BJ (cell line): Measurements from ENCODE around the gene NUBPL. TPM values are rescaled to one million over a fixed set of nuclear protein-coding genes. Genes with fewer than 3 reads are reported as not detected.

Source experiments
- CTCF ChIA-PET: fragments of 350-600 bp; formaldehyde crosslinking; extraction: SDS; loops from one replicate; lab custom pipeline; 2021; ENCODE audit warnings: antibody characterized with exemption, inconsistent platforms; lab: Yijun Ruan, JAX
- POLR2A ChIA-PET: fragments of 300-600 bp; sonication (Branson Sonifier 250); formaldehyde crosslinking; extraction: SDS; loops from one replicate; lab custom pipeline; 2021; ENCODE audit warnings: antibody characterized with exemption; lab: Charles Lee
- DNase-seq: peaks from one replicate; pipeline ENCODE4 v3.0.0-alpha.2; 2011; ENCODE audit warnings: low read depth
- H3K27me3 ChIP-seq: 2 replicates; pipeline ENCODE4 v1.6.0; 2011; ENCODE audit warnings: low read length; ENCODE audit not compliant: control insufficient read depth, insufficient read depth
- H3K36me3 ChIP-seq: 2 replicates; pipeline ENCODE4 v1.5.1; 2011; ENCODE audit warnings: low read length; ENCODE audit not compliant: control insufficient read depth, insufficient read depth
- H3K4me3 ChIP-seq: 2 replicates; pipeline ENCODE4 v1.5.1; 2011; ENCODE audit warnings: low read depth, mild to moderate bottlenecking, control low read depth, low read length
- CTCF ChIP-seq: IDR thresholded peaks from 2 replicates; pipeline ENCODE4 v1.5.1; 2011; ENCODE audit warnings: low read depth, mild to moderate bottlenecking, control low read depth, inconsistent platforms, low read length, moderate library complexity; ENCODE audit not compliant: insufficient read depth
- polyA plus RNA-seq: library from polyadenylated mRNA; depleted of rRNA; stranded (reverse); fragments of >200 nt; gene quantifications from 2 replicates; pipeline ENCODE4 v1.2.3, GENCODE V29; 2011

NUBPL gene
- polyA plus RNA-seq, 1 experiment: 3.3 TPM

DNA sequence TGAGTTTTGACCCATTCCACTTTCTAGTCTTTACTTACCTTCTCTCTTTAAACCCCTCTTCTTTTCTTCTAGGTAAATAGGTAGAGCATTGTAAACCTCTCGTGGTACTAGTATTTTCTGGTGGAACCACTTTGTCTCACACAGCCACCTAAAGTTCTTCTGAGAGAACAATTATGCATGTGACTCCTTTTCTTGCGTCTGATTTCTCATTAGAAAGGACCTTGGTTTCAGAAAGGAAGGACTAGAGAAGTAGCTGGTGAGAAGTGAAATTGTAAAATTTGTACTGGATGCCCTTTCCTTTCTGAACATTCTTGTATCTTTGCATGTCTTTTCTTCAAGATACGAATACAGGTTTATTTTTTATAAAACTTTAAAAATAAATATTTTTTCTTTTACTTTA lies 99.0 kb downstream of the NUBPL start:
- POLR2A ChIA-PET: no interaction called here
- DNase-seq: no peak
- Histone ChIP-seq H3K27me3 (no peaks in the 10 kb centered on the region), H3K36me3 (no peaks in the 10 kb centered on the region), H3K4me3 (no peak overlapping the region)
- no peak for TF ChIP-seq CTCF
- CTCF ChIA-PET: no interaction called here

GRCh38 chr14:31660728-31661127 lies 99.5 kb downstream of the NUBPL start:
- DNase-seq: no peak
- CTCF ChIA-PET: no interaction called here

DNA sequence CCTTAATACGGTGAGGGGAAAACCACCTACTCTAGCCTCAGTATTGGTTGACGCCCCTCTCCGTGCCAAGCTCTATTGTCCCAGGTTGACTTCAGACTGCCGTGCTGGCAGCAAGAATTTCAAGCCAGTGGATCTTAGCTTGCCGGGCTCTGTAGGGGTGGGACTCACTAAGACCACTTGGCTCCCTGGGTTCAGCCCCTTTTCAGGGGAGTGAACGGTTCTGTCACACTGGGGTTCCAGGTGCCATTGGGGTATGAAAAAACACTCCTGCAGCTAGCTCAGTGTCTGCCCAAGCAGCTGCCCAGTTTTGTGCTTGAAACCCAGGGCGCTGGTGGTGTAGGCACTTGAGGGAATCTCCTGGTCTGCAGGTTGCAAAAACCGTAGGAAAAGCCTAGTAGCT lies 107.1 kb downstream of the NUBPL start:
- CTCF ChIA-PET: no interaction called here
- TF ChIP-seq CTCF: no peak
- DNase-seq: no peak
- POLR2A ChIA-PET: no interaction called here
- Histone ChIP-seq H3K4me3 (no peak overlapping the region), H3K27me3 (no peaks in the 10 kb centered on the region), H3K36me3 (no peaks in the 10 kb centered on the region)

More at GRCh38 chr14:31660728-31661127, 99.5 kb downstream of the NUBPL start:
- TF ChIP-seq CTCF: no peak
- no peaks in the 10 kb centered on the region for H3K36me3 ChIP-seq
- H3K27me3 ChIP-seq: no peaks in the 10 kb centered on the region
- POLR2A ChIA-PET: no interaction called here
- H3K4me3 ChIP-seq: no peak overlapping the region

DNA sequence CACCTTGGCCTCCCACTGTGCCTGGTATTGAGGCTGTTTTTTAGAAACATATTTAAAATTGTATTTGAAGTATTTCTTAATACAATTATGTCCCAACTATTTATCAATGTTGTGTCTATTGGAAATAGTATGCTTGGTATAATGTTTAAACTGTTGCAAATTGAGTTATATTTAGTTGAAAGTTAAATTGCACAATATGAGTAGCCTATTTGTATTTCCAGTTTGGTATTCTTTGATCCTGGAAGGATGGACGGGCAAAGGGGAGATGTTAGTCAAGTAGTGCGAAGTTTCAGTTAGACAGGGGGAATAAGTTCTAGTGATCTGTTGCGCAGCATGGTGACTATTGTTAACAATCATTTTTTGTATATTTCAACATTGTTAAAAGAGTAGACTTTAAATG lies 111.5 kb downstream of the NUBPL start:
- ChIA-PET POLR2A (no interaction called here), CTCF (no interaction called here)
- Histone ChIP-seq H3K27me3 (no peaks in the 10 kb centered on the region), H3K4me3 (no peak overlapping the region), H3K36me3 (no peaks in the 10 kb centered on the region)
- no peak for TF ChIP-seq CTCF
- no peak for DNase-seq

- TF ChIP-seq CTCF: no peak
- DNase-seq: no peak
- no peaks in the 10 kb centered on the region; the same call in 1 of the 2 replicates for H3K36me3 ChIP-seq
- POLR2A ChIA-PET: no interaction called here
- CTCF ChIA-PET: no interaction called here
- H3K4me3 ChIP-seq: no peak overlapping the region
- no peaks in the 10 kb centered on the region for H3K27me3 ChIP-seq
These were observed 115.8 kb downstream of the NUBPL start for GRCh38 chr14:31677052-31677451.
